Tibial artery (tissue), 4 donors: ENCODE results near the gene RTKN2.

ENCODE experiments used
- DNase-seq, 2 donors: peaks; one replicate each; pipeline ENCODE4 v3.0.0-alpha.2; 2019
- H3K27ac ChIP-seq, 2 donors: fragments of 200-600 bp; sonication (generic) in 1 of 2; 1 replicate in 1 of 2; 2 replicates in 1 of 2; pipeline ENCODE4 v1.5.1; 2018 to 2019; ENCODE audit warnings: mild to moderate bottlenecking in 1 of 2
- H3K27me3 ChIP-seq, 2 donors: fragments of 200-600 bp; sonication (generic) in 1 of 2; one replicate each; pipeline versions ENCODE4 v1.5.1 to v1.6.0; 2016 to 2019
- H3K36me3 ChIP-seq, 3 donors: fragments of 200-600 bp; sonication (generic) in 2 of 3; one replicate each; pipeline ENCODE4 v1.5.1; 2016 to 2019; ENCODE audit warnings: mild to moderate bottlenecking in 2 of 3
- H3K4me1 ChIP-seq, 4 donors: fragments of 200-600 bp; sonication (generic) in 2 of 4; 1 replicate in 3 of 4; 2 replicates in 1 of 4; pipeline ENCODE4 v1.5.1; 2016 to 2019
- H3K4me3 ChIP-seq, 2 donors: fragments of 200-600 bp; sonication (generic) in 1 of 2; 1 replicate in 1 of 2; 2 replicates in 1 of 2; pipeline ENCODE4 v1.5.1; 2018 to 2019; ENCODE audit warnings: mild to moderate bottlenecking in 2 of 2
- H3K9me3 ChIP-seq, 3 donors: fragments of 200-600 bp; sonication (generic) in 1 of 3; one replicate each; pipeline ENCODE4 v1.5.1; 2016 to 2019
- intact Hi-C: fragments of 100-400 bp; cut with DNase I; formaldehyde crosslinking; loops from one replicate; pipeline ENCODE4 v1.15.0; 2023; ENCODE audit warnings: low total_unique reads
- TF ChIP-seq, protein P1 (sequence below), 2 experiments: fragments of 200-600 bp in 1 of 2; fragments of 450-650 bp in 1 of 2; IDR thresholded peaks; one replicate each; pipeline ENCODE4 v1.5.1; 2017 to 2019; ENCODE audit warnings: antibody characterized with exemption in 2 of 2, mild to moderate bottlenecking in 1 of 2, moderate library complexity in 1 of 2

The RTKN2 gene

DNA sequence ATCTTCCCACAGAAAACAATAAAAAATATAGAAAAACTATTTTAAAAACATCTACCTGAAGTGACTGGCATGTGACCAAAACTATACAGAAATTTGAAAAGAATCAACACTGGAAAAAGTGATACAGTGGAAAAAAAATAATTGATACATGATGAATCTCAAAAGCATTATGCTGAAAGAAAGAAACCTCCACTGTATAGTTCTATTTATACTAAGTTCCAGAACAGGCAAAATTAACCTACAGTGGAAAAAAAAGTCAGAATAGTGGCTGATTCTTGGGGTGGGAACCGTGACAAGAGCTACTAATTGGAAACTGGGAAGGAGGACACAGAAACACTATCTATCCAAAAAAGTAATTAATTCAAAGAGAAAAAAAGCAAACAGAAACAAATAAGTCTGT is 14.9 kb downstream of the RTKN2 start:
- Histone ChIP-seq H3K4me3 (no peak overlapping the region), H3K9me3 (no peaks in the 10 kb centered on the region), H3K4me1 (no peaks in the 10 kb centered on the region), H3K27me3 (no peaks in the 10 kb centered on the region), H3K36me3 (no peaks in the 10 kb centered on the region), H3K27ac (no peak overlapping the region)
- TF ChIP-seq, protein P1, sequence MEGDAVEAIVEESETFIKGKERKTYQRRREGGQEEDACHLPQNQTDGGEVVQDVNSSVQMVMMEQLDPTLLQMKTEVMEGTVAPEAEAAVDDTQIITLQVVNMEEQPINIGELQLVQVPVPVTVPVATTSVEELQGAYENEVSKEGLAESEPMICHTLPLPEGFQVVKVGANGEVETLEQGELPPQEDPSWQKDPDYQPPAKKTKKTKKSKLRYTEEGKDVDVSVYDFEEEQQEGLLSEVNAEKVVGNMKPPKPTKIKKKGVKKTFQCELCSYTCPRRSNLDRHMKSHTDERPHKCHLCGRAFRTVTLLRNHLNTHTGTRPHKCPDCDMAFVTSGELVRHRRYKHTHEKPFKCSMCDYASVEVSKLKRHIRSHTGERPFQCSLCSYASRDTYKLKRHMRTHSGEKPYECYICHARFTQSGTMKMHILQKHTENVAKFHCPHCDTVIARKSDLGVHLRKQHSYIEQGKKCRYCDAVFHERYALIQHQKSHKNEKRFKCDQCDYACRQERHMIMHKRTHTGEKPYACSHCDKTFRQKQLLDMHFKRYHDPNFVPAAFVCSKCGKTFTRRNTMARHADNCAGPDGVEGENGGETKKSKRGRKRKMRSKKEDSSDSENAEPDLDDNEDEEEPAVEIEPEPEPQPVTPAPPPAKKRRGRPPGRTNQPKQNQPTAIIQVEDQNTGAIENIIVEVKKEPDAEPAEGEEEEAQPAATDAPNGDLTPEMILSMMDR (IDR thresholded peaks at IDR 0.05): no peak
- intact Hi-C loops: no loop called here
- no peak for DNase-seq

DNA sequence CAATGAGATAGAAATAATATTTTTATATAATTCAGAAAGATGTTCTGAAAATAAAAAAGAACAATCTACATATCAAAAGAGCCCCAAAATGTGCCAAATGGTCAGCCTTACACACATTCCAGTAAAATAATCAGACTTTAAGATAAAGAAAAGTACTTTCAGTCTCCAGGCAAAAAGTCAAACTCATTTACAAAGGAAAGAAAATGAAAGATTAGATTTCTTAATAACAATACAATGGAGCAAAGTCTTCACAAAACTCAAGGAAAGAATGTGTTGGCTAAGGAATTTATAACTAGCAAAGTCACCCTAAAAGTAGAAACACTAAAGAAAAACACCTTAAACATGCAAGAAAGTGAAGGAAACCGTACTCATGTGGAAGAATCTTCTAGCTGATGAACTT is 16.6 kb downstream of the RTKN2 start:
- intact Hi-C loops: no loop called here
- no peak for DNase-seq
- TF ChIP-seq, protein P1 (IDR thresholded peaks at IDR 0.05): no peak
- Histone ChIP-seq H3K36me3 (no peaks in the 10 kb centered on the region), H3K4me3 (no peak overlapping the region), H3K27me3 (no peaks in the 10 kb centered on the region), H3K9me3 (no peaks in the 10 kb centered on the region), H3K4me1 (no peaks in the 10 kb centered on the region), H3K27ac (no peak overlapping the region)

DNA sequence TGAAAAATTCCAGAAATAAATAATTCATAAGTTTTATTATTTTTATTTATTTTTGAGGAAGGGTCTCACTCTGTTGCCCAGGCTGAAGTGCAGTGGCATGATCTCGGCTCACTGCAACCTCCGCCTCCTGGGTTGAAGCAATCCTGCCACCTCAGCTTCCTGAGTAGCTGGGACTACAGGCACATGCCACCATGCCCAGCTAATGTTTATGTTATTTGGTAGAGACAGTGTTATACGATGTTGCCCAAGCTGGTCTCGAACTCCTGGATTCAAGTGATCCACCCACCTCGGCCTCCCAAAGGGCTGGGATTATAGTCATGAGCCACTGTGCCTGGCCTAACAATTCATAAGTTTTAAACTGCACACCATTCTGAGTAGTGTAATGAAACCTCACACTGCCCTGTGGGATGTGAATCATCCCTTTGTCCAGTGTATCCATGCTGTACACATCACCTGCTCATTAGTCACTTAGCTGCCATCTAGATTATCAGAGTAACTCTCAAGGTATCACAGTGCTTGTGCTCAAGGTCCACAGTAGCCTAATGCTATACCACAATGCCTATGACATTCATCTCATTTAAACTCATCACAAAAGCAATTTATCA is 17.9 kb downstream of the RTKN2 start:
- intact Hi-C loops: no loop called here
- Histone ChIP-seq H3K4me1 (no peaks in the 10 kb centered on the region), H3K9me3 (no peaks in the 10 kb centered on the region), H3K27me3 (no peaks in the 10 kb centered on the region), H3K27ac (no peak overlapping the region), H3K36me3 (no peaks in the 10 kb centered on the region), H3K4me3 (no peak overlapping the region)
- TF ChIP-seq, protein P1 (IDR thresholded peaks at IDR 0.05): no peak
- no peak for DNase-seq

DNA sequence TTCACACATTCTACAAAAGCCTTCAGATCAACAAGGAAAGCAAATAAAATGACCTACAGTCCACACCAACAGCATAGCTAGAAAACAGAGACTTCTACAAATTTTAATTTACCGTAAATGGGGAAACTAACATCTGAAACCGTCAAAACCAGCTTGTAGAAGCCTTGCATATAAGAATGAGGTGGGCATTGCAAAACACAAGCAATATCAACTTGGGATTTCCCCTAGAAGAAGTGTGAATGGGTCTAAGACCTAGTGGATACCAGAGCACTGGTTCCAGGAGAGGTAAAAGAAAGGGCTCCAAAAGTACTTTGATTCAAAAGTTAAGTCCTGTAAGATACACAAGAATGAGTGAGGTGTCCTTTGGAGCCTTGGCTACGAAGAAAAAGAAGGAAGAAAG is 18.7 kb downstream of the RTKN2 start:
- intact Hi-C loops: no loop called here
- TF ChIP-seq, protein P1 (IDR thresholded peaks at IDR 0.05): no peak
- no peaks in the 10 kb centered on the region for H3K36me3 ChIP-seq

DNA sequence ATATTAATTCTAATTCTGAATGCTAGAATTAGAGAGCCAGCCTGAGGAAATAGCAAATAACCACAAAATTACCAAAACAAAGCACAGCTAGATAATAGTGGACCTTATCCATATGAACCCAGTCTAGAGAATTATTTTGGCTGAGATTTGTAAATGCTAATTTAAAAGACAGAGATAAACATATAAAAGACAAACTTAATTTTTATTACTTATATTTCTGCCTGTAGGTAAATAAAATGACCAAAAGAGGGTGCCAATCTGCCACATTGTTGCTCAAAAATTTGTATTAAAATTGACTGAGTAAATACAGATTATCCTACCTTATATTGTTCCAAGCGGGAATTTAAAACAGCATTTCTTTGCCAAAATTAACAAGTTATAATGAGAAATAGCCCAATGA is 20.2 kb downstream of the RTKN2 start:
- intact Hi-C loops: no loop called here
- Histone ChIP-seq H3K27me3 (no peaks in the 10 kb centered on the region), H3K4me3 (no peak overlapping the region), H3K36me3 (no peaks in the 10 kb centered on the region), H3K27ac (no peak overlapping the region), H3K9me3 (no peaks in the 10 kb centered on the region), H3K4me1 (peaks cover 0 to 11% (median 6%) of the 10 kb centered on the region in 4 donors)
- DNase-seq: no peak
- TF ChIP-seq, protein P1 (IDR thresholded peaks at IDR 0.05): no peak

More for the DNA sequence above, 18.7 kb downstream of the RTKN2 start:
- H3K27me3 ChIP-seq: no peaks in the 10 kb centered on the region
- no peak overlapping the region for H3K4me3 ChIP-seq
- H3K4me1 ChIP-seq: peaks cover 0 to 5% (median 2%) of the 10 kb centered on the region in 4 donors
- no peak for DNase-seq
- no peaks in the 10 kb centered on the region for H3K9me3 ChIP-seq
- no peak overlapping the region for H3K27ac ChIP-seq
